Chondrocyte (in vitro differentiated cells): Measurements from ENCODE around the gene HNRNPA2B1. TPM values are rescaled to one million over a fixed set of nuclear protein-coding genes. Genes with fewer than 3 reads are reported as not detected.
"Not testable (repeated sequence)": the region's sequence is repeated elsewhere in the genome, so short reads cannot be mapped to it uniquely, and the experiment has no call there.

Source experiments
- DNase-seq: peaks from one replicate; pipeline ENCODE4 v3.0.0; 2021; ENCODE audit warnings: mixed read lengths, low spot score
- H3K27ac Mint-ChIP-seq: one replicate; pipeline ENCODE4 v1.8.0; 2021; ENCODE audit warnings: mild to moderate bottlenecking, moderate library complexity, mixed read lengths; ENCODE audit not compliant: unreplicated experiment
- H3K27me3 Mint-ChIP-seq: 2 replicates; pipeline ENCODE4 v1.8.0; 2021; ENCODE audit warnings: low read depth, mixed read lengths
- H3K36me3 Mint-ChIP-seq: 2 replicates; pipeline ENCODE4 v1.8.0; 2021; ENCODE audit warnings: low read depth, mixed read lengths
- H3K4me1 Mint-ChIP-seq: 2 replicates; pipeline ENCODE4 v1.8.0; 2021; ENCODE audit warnings: low read depth, mild to moderate bottlenecking, mixed read lengths
- H3K4me3 Mint-ChIP-seq: one replicate; pipeline ENCODE4 v1.8.0; 2021; ENCODE audit warnings: mild to moderate bottlenecking, moderate library complexity, mixed read lengths; ENCODE audit not compliant: unreplicated experiment
- H3K9me3 Mint-ChIP-seq: 2 replicates; pipeline ENCODE4 v1.8.0; 2021; ENCODE audit warnings: low read depth, mixed read lengths
- CTCF ChIP-seq: fragments of 200-600 bp; sonication (generic); IDR thresholded peaks from 2 replicates; pipeline ENCODE4 v1.5.0; 2021; ENCODE audit warnings: antibody characterized with exemption, mild to moderate bottlenecking, moderate library complexity
- total RNA-seq: library from RNA; stranded (reverse); gene quantifications from 3 replicates; pipeline ENCODE4 v1.2.1, GENCODE V29; 2021

Gene HNRNPA2B1
- total RNA-seq, 1 donor from 2014 or later: 313 TPM

GRCh38 chr7:26178272-26178960, 22.1 kb downstream of the HNRNPA2B1 start:
- no peaks in the 10 kb centered on the region for H3K9me3 Mint-ChIP-seq
- H3K4me3 Mint-ChIP-seq: no peak overlapping the region
- H3K4me1 Mint-ChIP-seq: no peaks in the 10 kb centered on the region
- H3K27ac Mint-ChIP-seq: no peak overlapping the region
- peaks cover 8% of the 10 kb centered on the region for H3K27me3 Mint-ChIP-seq
- no peak for TF ChIP-seq CTCF
- H3K36me3 Mint-ChIP-seq: peaks cover 7% of the 10 kb centered on the region
- no peak for DNase-seq

DNA sequence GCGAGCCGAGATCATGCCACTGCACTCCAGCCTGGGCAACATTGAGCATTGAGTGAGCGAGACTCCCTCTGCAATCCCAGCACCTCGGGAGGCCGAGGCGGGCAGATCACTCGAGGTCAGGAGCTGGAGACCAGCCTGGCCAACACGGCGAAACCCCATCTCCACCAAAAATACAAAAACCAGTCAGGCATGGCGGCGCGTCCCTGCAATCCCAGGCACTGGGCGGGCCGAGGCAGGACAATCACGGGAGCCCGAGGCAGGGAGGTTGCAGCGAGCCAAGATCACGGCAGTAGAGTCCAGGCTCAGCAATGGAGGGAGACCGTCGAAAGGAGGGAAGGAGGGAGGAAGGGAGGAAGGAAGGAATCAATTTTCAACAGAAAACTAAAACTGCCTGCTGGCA, 23.3 kb downstream of the HNRNPA2B1 start:
- H3K4me1 Mint-ChIP-seq, H3K36me3 Mint-ChIP-seq, DNase-seq, H3K27me3 Mint-ChIP-seq, H3K4me3 Mint-ChIP-seq, H3K27ac Mint-ChIP-seq, H3K9me3 Mint-ChIP-seq: not testable (repeated sequence)

DNA sequence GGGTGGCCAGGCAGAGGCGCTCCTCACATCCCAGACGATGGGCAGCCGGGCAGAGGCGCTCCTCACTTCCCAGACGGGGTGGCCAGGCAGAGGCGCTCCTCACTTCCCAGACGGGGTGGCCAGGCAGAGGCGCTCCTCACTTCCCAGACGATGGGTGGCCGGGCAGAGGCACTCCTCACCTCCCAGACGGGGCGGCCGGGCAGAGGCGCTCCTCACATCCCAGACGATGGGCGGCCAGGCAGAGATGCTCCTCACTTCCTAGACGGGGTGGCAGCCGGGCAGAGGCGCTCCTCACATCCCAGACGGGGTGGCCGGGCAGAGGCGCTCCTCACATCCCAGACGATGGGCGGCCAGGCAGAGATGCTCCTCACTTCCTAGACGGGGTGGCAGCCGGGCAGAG, 23.9 kb downstream of the HNRNPA2B1 start:
- H3K27ac Mint-ChIP-seq, H3K27me3 Mint-ChIP-seq, H3K4me1 Mint-ChIP-seq, H3K9me3 Mint-ChIP-seq, H3K36me3 Mint-ChIP-seq, H3K4me3 Mint-ChIP-seq, DNase-seq: not testable (repeated sequence)

- not testable (repeated sequence) for H3K27ac Mint-ChIP-seq, H3K4me1 Mint-ChIP-seq, H3K27me3 Mint-ChIP-seq, H3K4me3 Mint-ChIP-seq, H3K9me3 Mint-ChIP-seq, DNase-seq, H3K36me3 Mint-ChIP-seq
Measured at GRCh38 chr7:26175903-26176302, 24.6 kb downstream of the HNRNPA2B1 start.

GRCh38 chr7:26172048-26172447, 28.5 kb downstream of the HNRNPA2B1 start:
- no peak for DNase-seq
- TF ChIP-seq CTCF: no peak
- Mint-ChIP-seq H3K4me1 (no peaks in the 10 kb centered on the region), H3K27ac (no peak overlapping the region), H3K27me3 (peaks cover 8% of the 10 kb centered on the region), H3K36me3 (peaks cover 10% of the 10 kb centered on the region), H3K9me3 (no peaks in the 10 kb centered on the region), H3K4me3 (no peak overlapping the region)

DNA sequence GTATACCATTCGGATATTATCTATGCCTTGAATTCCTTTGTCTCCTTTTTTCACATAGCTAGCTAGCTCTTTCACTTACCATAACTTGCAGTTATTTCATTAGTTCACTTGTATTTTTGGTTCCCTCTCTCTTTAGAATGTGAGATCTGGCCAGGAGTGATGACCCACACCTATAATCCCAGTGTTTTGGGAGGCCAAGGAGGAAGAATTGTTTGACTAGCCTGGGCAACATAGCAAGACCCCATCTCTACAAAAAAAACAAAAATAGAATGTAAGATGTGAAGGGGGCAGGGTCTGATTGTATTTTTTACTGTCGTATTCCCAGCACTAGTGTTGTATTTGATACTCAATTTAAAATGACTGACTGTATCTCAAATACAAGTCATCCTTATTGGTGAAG, 28.9 kb downstream of the HNRNPA2B1 start:
- Mint-ChIP-seq H3K4me3 (no peak overlapping the region), H3K36me3 (peaks cover 10% of the 10 kb centered on the region)

More for the DNA sequence above, 28.9 kb downstream of the HNRNPA2B1 start:
- Mint-ChIP-seq H3K4me1 (no peaks in the 10 kb centered on the region), H3K9me3 (no peaks in the 10 kb centered on the region), H3K27ac (no peak overlapping the region), H3K27me3 (peaks cover 8% of the 10 kb centered on the region)
- no peak for TF ChIP-seq CTCF
- no peak for DNase-seq
